ENCODE measurements around the gene LIM2.
"Not testable (repeated sequence)": the region's sequence is repeated elsewhere in the genome, so short reads cannot be mapped to it uniquely, and the experiment has no call there.

LIM2 gene

GRCh38 chr19:51421229-51422052, 33.7 kb upstream of the LIM2 start:
- TF ChIP-seq CTCF (IDR thresholded peaks at IDR 0.05; ENCODE audit: insufficient read depth, low read depth, low read length, missing control alignments): no peak
- H3K4me3 ChIP-seq (ENCODE audit: low read length): no peak overlapping the region
- DNase-seq (ENCODE audit: low read depth): no peak

- not testable (repeated sequence) for H3K4me3 ChIP-seq (ENCODE audit: low read length)
These were observed 32.7 kb upstream of the LIM2 start for GRCh38 chr19:51420511-51420910.

GRCh38 chr19:51418707-51419106, 30.9 kb upstream of the LIM2 start:
- no peak for TF ChIP-seq CTCF (IDR thresholded peaks at IDR 0.05; ENCODE audit: insufficient read depth, low read depth, low read length, missing control alignments)
- no peak overlapping the region for H3K4me3 ChIP-seq (ENCODE audit: low read length)
- no peak for DNase-seq (ENCODE audit: low read depth)

More at GRCh38 chr19:51420511-51420910, 32.7 kb upstream of the LIM2 start:
- DNase-seq (ENCODE audit: low read depth): not testable (repeated sequence)

- H3K4me3 ChIP-seq (ENCODE audit: low read length): no peak overlapping the region
- DNase-seq (ENCODE audit: low read depth): no peak
- no peak for TF ChIP-seq CTCF (IDR thresholded peaks at IDR 0.05; ENCODE audit: insufficient read depth, low read depth, low read length, missing control alignments)
These were observed 30.0 kb upstream of the LIM2 start for GRCh38 chr19:51417810-51418157.

GRCh38 chr19:51417107-51417809, 29.5 kb upstream of the LIM2 start, which contains the start of gene SIGLEC10:
SIGLEC10 (minus strand) TSS chr19:51417642; CDS start chr19:51417581, 61 bp downstream.
- no peak for DNase-seq (ENCODE audit: low read depth)

GRCh38 chr19:51416422-51416821, 28.6 kb upstream of the LIM2 start:
- not testable (repeated sequence) for H3K4me3 ChIP-seq (ENCODE audit: low read length); DNase-seq (ENCODE audit: low read depth)

More at GRCh38 chr19:51417107-51417809, 29.5 kb upstream of the LIM2 start, which contains the start of gene SIGLEC10:
- H3K4me3 ChIP-seq (ENCODE audit: low read length): no peak within 1 kb of the TSS
- TF ChIP-seq CTCF (IDR thresholded peaks at IDR 0.05; ENCODE audit: insufficient read depth, low read depth, low read length, missing control alignments): no peak

- no peak for DNase-seq (ENCODE audit: low read depth)
- H3K4me3 ChIP-seq (ENCODE audit: low read length): no peak overlapping the region
- TF ChIP-seq CTCF (IDR thresholded peaks at IDR 0.05; ENCODE audit: insufficient read depth, low read depth, low read length, missing control alignments): no peak
These were observed 27.4 kb upstream of the LIM2 start for GRCh38 chr19:51415187-51415586.
